Lower leg skin (tissue), 4 donors: ENCODE data around the gene PHRF1. TPM values are rescaled to one million over a fixed set of nuclear protein-coding genes. Genes with fewer than 3 reads are reported as not detected.

ENCODE experiments used
- DNase-seq, 2 donors: peaks; one replicate each; pipeline ENCODE4 v3.0.0-alpha.2; 2019; ENCODE audit warnings: low spot score in 2 of 2
- H3K4me3 ChIP-seq: fragments of 200-600 bp; sonication (generic); 2 replicates; pipeline ENCODE4 v1.5.1; 2017; ENCODE audit warnings: mild to moderate bottlenecking, low read depth; ENCODE audit not compliant: poor library complexity, severe bottlenecking
- CTCF ChIP-seq, 3 donors: fragments of 450-650 bp; IDR thresholded peaks; one replicate each; pipeline ENCODE4 v1.5.1; 2016; ENCODE audit warnings: antibody characterized with exemption in 3 of 3, mild to moderate bottlenecking in 3 of 3, moderate library complexity in 2 of 3
- POLR2A ChIP-seq, 2 donors: fragments of 450-650 bp; IDR thresholded peaks; one replicate each; pipeline ENCODE4 v1.6.1; 2016 to 2017; ENCODE audit warnings: antibody characterized with exemption in 2 of 2, mild to moderate bottlenecking in 1 of 2, moderate library complexity in 1 of 2
- WGBS, 2 donors: methylation state at CpG; one replicate each; pipeline ENCODE4 v1.1.5; 2018; 5-methylcytosine and 5-hydroxymethylcytosine counted together
- intact Hi-C: fragments of 100-400 bp; cut with DNase I; formaldehyde crosslinking; loops from one replicate; pipeline ENCODE4 v1.15.0; 2023; ENCODE audit warnings: low total_unique reads
- total RNA-seq, 4 donors: library from RNA; depleted of rRNA; stranded (reverse); fragments of >200 nt; gene quantifications; one replicate each; pipeline ENCODE4 v1.1.0, GENCODE V29; 2016

The PHRF1 gene
- total RNA-seq, 4 donors from 2014 or later = 30.0 to 55.2 (median 31.5) TPM

GRCh38 chr11:555780-556661, 20.2 kb upstream of the PHRF1 start:
- intact Hi-C loops = loop anchor here (2.0 kb wide), 1 partner anchor 169 kb away; no protein-coding TSS in a partner anchor
- no peak overlapping the region for H3K4me3 ChIP-seq
- WGBS, 2 donors = 14 to 20% methylated on average over 33 to 44 of the region's 104 CpGs
- no peak for DNase-seq
- TF ChIP-seq CTCF (IDR thresholded peaks at IDR 0.05) (no peak), POLR2A (IDR thresholded peaks at IDR 0.05) (no peak)

- no peak overlapping the region for H3K4me3 ChIP-seq
- WGBS, 2 donors = 79 to 84% methylated on average over 16 to 21 of the region's 22 CpGs
- intact Hi-C loops = no loop called here
- TF ChIP-seq CTCF (IDR thresholded peaks at IDR 0.05) = no peak
- no peak for TF ChIP-seq POLR2A (IDR thresholded peaks at IDR 0.05)
- DNase-seq = no peak
Observed at GRCh38 chr11:556662-557256, 19.5 kb upstream of the PHRF1 start.

- DNase-seq = no peak
Observed at GRCh38 chr11:557328-558132, 18.7 kb upstream of the PHRF1 start.

DNA sequence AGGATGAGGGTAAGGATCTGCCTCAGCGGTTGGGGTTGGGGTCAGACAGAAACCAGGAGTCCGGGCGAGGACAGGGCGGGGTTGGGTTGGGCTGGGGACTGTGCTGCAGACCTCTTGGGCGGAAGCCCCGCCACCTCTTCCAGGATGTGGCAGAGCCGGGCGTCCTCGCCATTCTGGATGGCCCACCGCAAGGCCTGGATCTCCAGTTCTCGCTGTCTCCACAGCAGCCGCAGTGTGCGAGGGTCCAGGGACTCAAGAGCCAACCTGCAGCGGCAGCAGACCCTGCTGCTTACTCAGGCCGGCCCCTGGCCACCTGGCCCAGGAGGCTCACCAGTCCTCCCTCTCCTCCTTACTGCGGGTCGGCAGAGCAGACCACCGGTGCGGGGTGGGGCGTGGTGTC, 17.8 kb upstream of the PHRF1 start:
- DNase-seq = no peak
- no peak overlapping the region for H3K4me3 ChIP-seq
- TF ChIP-seq CTCF (IDR thresholded peaks at IDR 0.05) (no peak), POLR2A (IDR thresholded peaks at IDR 0.05) (no peak)
- intact Hi-C loops = no loop called here
- WGBS, 2 donors = 84 to 88% methylated on average over 20 of the region's 20 CpGs

More at GRCh38 chr11:557328-558132, 18.7 kb upstream of the PHRF1 start:
- no peak for TF ChIP-seq CTCF (IDR thresholded peaks at IDR 0.05)
- TF ChIP-seq POLR2A (IDR thresholded peaks at IDR 0.05) = no peak
- WGBS, 2 donors = 82 to 84% methylated on average over 17 to 19 of the region's 24 CpGs
- H3K4me3 ChIP-seq = no peak overlapping the region
- intact Hi-C loops = no loop called here

- 79 to 80% methylated on average over 13 to 14 of the region's 15 CpGs for WGBS, 2 donors
- intact Hi-C loops = no loop called here
- TF ChIP-seq CTCF (IDR thresholded peaks at IDR 0.05) (no peak), POLR2A (IDR thresholded peaks at IDR 0.05) (no peak)
- no peak for DNase-seq
- no peak overlapping the region for H3K4me3 ChIP-seq
Observed at GRCh38 chr11:559020-559620, 17.1 kb upstream of the PHRF1 start.
